MV-4-11 (cell line): ENCODE measurements around the gene RALGPS1.
"Not testable (repeated sequence)": the region's sequence is repeated elsewhere in the genome, so short reads cannot be mapped to it uniquely, and the experiment has no call there.

ENCODE experiments used
- DNase-seq: peaks from one replicate; lab custom pipeline; 2025; lab: John Stamatoyannopoulos, UW

Gene RALGPS1

GRCh38 chr9:127158786-127159324, 244.3 kb downstream of the RALGPS1 start:
- DNase-seq = no peak

- peak; percentile 15 for DNase-seq
These were observed 244.8 kb downstream of the RALGPS1 start for GRCh38 chr9:127159325-127159801.

GRCh38 chr9:127159949-127160610, 245.5 kb downstream of the RALGPS1 start:
- DNase-seq = no peak

GRCh38 chr9:127161081-127161624, 246.6 kb downstream of the RALGPS1 start:
- no peak for DNase-seq

GRCh38 chr9:127162046-127162863, 247.7 kb downstream of the RALGPS1 start:
- peak; percentile 68 for DNase-seq

GRCh38 chr9:127162864-127163365, 248.3 kb downstream of the RALGPS1 start:
- DNase-seq = no peak

GRCh38 chr9:127163409-127163808, 248.8 kb downstream of the RALGPS1 start:
- DNase-seq = peak; percentile 84

- no peak for DNase-seq
These were observed 250.5 kb downstream of the RALGPS1 start for GRCh38 chr9:127165116-127165515.

- DNase-seq = peak; percentile 77
These were observed 251.5 kb downstream of the RALGPS1 start for GRCh38 chr9:127166111-127166510.

GRCh38 chr9:127166651-127167524, 252.3 kb downstream of the RALGPS1 start:
- DNase-seq = no peak

- DNase-seq = no peak
These were observed 253.2 kb downstream of the RALGPS1 start for GRCh38 chr9:127167560-127168326.

GRCh38 chr9:127168756-127169574, 254.4 kb downstream of the RALGPS1 start:
- no peak for DNase-seq

GRCh38 chr9:127169575-127169883, 254.9 kb downstream of the RALGPS1 start:
- no peak for DNase-seq

- no peak for DNase-seq
These were observed 255.5 kb downstream of the RALGPS1 start for GRCh38 chr9:127170103-127170502.

GRCh38 chr9:127170652-127171051, 256.1 kb downstream of the RALGPS1 start:
- DNase-seq = no peak

GRCh38 chr9:127171348-127171747, 256.8 kb downstream of the RALGPS1 start:
- DNase-seq = not testable (repeated sequence)

- no peak for DNase-seq
These were observed 257.6 kb downstream of the RALGPS1 start for GRCh38 chr9:127172066-127172707.

- DNase-seq = no peak
These were observed 258.5 kb downstream of the RALGPS1 start for GRCh38 chr9:127173063-127173462.
